MM.1S (cell line): ENCODE data around the gene MYO1E.

Experiments
- CTCF ChIP-seq: fragments of 300-600 bp; sonication (generic); IDR thresholded peaks from 2 replicates; pipeline ENCODE4 v1.5.1; 2016; ENCODE audit warnings: antibody characterized with exemption, low read length, mixed read lengths
- EZH2 ChIP-seq: fragments of 300-600 bp; sonication (generic); optimal IDR thresholded peaks from 2 replicates; pipeline ENCODE3; 2017; ENCODE audit warnings: low read depth, mild to moderate bottlenecking, antibody characterized with exemption, low read length, mixed read lengths
- EZH2phosphoT487 ChIP-seq: fragments of 300-600 bp; sonication (generic); IDR thresholded peaks from 2 replicates; pipeline ENCODE4 v1.6.1; 2018; ENCODE audit warnings: antibody characterized with exemption, low read length

- no peak for TF ChIP-seq CTCF
- TF ChIP-seq EZH2: no peak
- no peak for TF ChIP-seq EZH2phosphoT487
These were observed 206.5 kb downstream of the MYO1E start for GRCh38 chr15:59166166-59166565.
